Measurements from ENCODE around the gene KIAA1549. TPM values are rescaled to one million over a fixed set of nuclear protein-coding genes. Genes with fewer than 3 reads are reported as not detected.

KIAA1549 gene
- total and polyA plus RNA-seq, 2 of the 8 experiments (the other 6 are each of a cell fraction or from before 2014, with no cell fraction given) = 6.5 to 17.3 TPM

DNA sequence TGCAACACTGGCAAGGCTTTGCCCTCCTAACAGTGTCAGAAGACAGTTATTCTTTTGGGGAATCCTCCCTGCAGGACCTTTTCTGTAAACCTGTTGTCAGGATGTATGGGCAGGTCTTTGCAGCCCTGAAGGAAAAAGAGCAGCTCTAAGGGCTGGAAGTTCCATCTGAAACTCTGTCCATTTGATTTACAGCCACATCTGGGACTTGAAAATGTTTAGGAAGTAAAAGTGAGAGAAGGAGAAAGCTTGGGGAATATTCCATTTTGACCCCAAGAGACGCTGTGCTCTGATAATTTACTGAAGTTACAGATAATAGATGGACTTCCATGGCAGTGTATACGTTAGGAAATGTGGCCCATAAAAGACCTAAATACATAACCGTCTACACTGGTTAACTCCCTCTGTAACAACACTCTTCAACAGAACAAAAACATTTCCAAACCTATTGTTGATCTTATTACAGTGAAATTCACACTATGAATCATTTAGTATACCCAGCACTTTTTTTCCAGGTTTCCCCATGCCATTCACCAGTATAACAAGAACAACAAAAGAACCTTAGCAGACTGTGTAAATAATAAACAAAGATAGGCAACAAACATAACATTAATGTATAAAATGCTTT lies 89.1 kb downstream of the KIAA1549 start:
- POLR2A ChIA-PET (ENCODE audit: partially characterized antibody) = no interaction called here
- CTCF ChIA-PET (ENCODE audit: partially characterized antibody) = interaction anchor here (1.2 to 1.7 kb wide), 2 partner anchors 183 to 245 kb away, joined by 3 to 5 read pairs; no protein-coding TSS in a partner anchor
- H2BK20ac ChIP-seq (ENCODE audit: low read length) = no peak overlapping the region
- TF ChIP-seq CBX5 (IDR thresholded peaks at IDR 0.05; ENCODE audit: low read depth, low read length) = no peak
- TF ChIP-seq, protein P1, sequence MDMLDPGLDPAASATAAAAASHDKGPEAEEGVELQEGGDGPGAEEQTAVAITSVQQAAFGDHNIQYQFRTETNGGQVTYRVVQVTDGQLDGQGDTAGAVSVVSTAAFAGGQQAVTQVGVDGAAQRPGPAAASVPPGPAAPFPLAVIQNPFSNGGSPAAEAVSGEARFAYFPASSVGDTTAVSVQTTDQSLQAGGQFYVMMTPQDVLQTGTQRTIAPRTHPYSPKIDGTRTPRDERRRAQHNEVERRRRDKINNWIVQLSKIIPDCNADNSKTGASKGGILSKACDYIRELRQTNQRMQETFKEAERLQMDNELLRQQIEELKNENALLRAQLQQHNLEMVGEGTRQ (IDR thresholded peaks at IDR 0.05; ENCODE audit: low read length) = no peak
- no peak for TF ChIP-seq RNF2 (IDR thresholded peaks at IDR 0.05; ENCODE audit: borderline replicate concordance, low read depth, low read length, missing control alignments, poor library complexity, severe bottlenecking)
- no peak for TF ChIP-seq SUZ12 (IDR thresholded peaks at IDR 0.05; ENCODE audit: low read length)
- no peak for TF ChIP-seq TCF12 (IDR thresholded peaks at IDR 0.05; ENCODE audit: low read depth, low read length)
- TF ChIP-seq CTBP2 (IDR thresholded peaks at IDR 0.05; ENCODE audit: borderline replicate concordance, insufficient read depth, insufficient read length, low read length) = no peak
- TF ChIP-seq TAF7 (optimal IDR thresholded peaks at IDR 0.05; ENCODE audit: borderline replicate concordance, low read depth, low read length) = no peak
- TF ChIP-seq FOSL1 (IDR thresholded peaks at IDR 0.05; ENCODE audit: insufficient read depth, low read depth, low read length) = no peak
- TF ChIP-seq KDM4A (IDR thresholded peaks at IDR 0.05; ENCODE audit: low read depth, low read length, severe bottlenecking) = no peak
- no peak for TF ChIP-seq TBP (IDR thresholded peaks at IDR 0.05; ENCODE audit: low read depth, low read length)
- TF ChIP-seq, protein P2, sequence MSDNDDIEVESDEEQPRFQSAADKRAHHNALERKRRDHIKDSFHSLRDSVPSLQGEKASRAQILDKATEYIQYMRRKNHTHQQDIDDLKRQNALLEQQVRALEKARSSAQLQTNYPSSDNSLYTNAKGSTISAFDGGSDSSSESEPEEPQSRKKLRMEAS (IDR thresholded peaks at IDR 0.05) = no peak

More for the DNA sequence above, 89.1 kb downstream of the KIAA1549 start:
- Histone ChIP-seq H3K18ac (ENCODE audit: extremely low read depth, low read length) (no peak overlapping the region), H4K91ac (replicated peaks; ENCODE audit: insufficient read length, low read length) (no peak overlapping the region), H2AFZ (ENCODE audit: low read length) (no peak overlapping the region), H3K9me3 (ENCODE audit: insufficient read depth in 2 of 2, low read depth in 1 of 2, low read length in 1 of 2) (no peaks in the 10 kb centered on the region), H3K4me3 (ENCODE audit: extremely low read depth in 1 of 4, insufficient read depth in 2 of 4, low read depth in 3 of 4, low read length in 4 of 4) (no peak overlapping the region), H3K56ac (replicated peaks; ENCODE audit: insufficient read length, low read depth, low read length) (no peak overlapping the region), H3K4me1 (replicated peaks in 1 of 4; ENCODE audit: control insufficient read depth in 3 of 4, insufficient read depth in 4 of 4, low read length in 3 of 4) (no peaks in the 10 kb centered on the region; a peak in 2 of 7 replicates), H3K9ac (replicated peaks in 1 of 4; ENCODE audit: extremely low read depth in 1 of 4, low read depth in 3 of 4, low read length in 3 of 4) (no peak overlapping the region), H3K79me2 (ENCODE audit: control insufficient read depth in 1 of 2, insufficient read depth in 2 of 2, low read length in 2 of 2) (no peaks in the 10 kb centered on the region), H3K4ac (replicated peaks; ENCODE audit: insufficient read length, low read depth, low read length) (no peak overlapping the region), H4K5ac (ENCODE audit: insufficient read length, low read depth, low read length) (no peak overlapping the region), H3K27ac (ENCODE audit: low read depth, low read length) (no peak overlapping the region), H3K27me3 (replicated peaks in 1 of 4; ENCODE audit: control insufficient read depth in 3 of 4, extremely low read depth in 1 of 4, insufficient read depth in 3 of 4, low read length in 3 of 4) (no peaks in the 10 kb centered on the region), H3K23ac (ENCODE audit: insufficient read length) (no peak overlapping the region), H3K23me2 (ENCODE audit: low read depth, low read length) (no peaks in the 10 kb centered on the region), H3K4me2 (ENCODE audit: insufficient read depth in 1 of 2, low read depth in 2 of 2, low read length in 2 of 2) (no peak overlapping the region), H2BK5ac (ENCODE audit: low read depth, low read length) (no peak overlapping the region; the same call in 1 of the 2 replicates), H3K14ac (ENCODE audit: insufficient read length) (no peak overlapping the region), H2BK12ac (ENCODE audit: low read depth, low read length) (no peak overlapping the region), H2BK15ac (ENCODE audit: low read length) (no peak overlapping the region), H4K20me1 (replicated peaks in 1 of 2; ENCODE audit: control insufficient read depth in 1 of 2, insufficient read depth in 2 of 2, low read length in 2 of 2) (no peaks in the 10 kb centered on the region), H2AK5ac (ENCODE audit: low read depth, low read length) (no peak overlapping the region), H2BK120ac (replicated peaks; ENCODE audit: low read depth, low read length) (no peak overlapping the region), H3K79me1 (ENCODE audit: low read depth, low read length) (no peaks in the 10 kb centered on the region), H4K8ac (ENCODE audit: extremely low read depth, insufficient read depth, low read length) (no peak overlapping the region), H3K36me3 (ENCODE audit: control insufficient read depth in 2 of 4, insufficient read depth in 4 of 4, low read length in 3 of 4) (peaks cover 4 to 14% (median 9%) of the 10 kb centered on the region in 4 experiments)
- FAIRE-seq = no peak
- whole genome bisulfite sequencing, 2 experiments (ENCODE audit: extremely low coverage in 1 of 2, insufficient coverage in 1 of 2, insufficient read length in 1 of 2, insufficient replicate concordance in 2 of 2, low coverage in 1 of 2, low lambda C conversion rate in 2 of 2, missing lambda C conversion rate in 1 of 2) = 85% methylated on average over 3 of the region's 3 CpGs; no CpG with 5 or more reads in 1 of the 2 experiments
- no peak for DNase-seq (ENCODE audit: low read depth in 1 of 2, low spot score in 2 of 2)

Measured in H1 (cell line).